Superior temporal gyrus (tissue), 1 donor: ENCODE results near the gene SLC25A30.
"Not testable (repeated sequence)": the region's sequence is repeated elsewhere in the genome, so short reads cannot be mapped to it uniquely, and the experiment has no call there.

Source experiments
- DNase-seq: peaks from one replicate; pipeline ENCODE4 v3.0.0-alpha.2; 2016; ENCODE audit errors: extremely low spot score

The SLC25A30 gene

DNA sequence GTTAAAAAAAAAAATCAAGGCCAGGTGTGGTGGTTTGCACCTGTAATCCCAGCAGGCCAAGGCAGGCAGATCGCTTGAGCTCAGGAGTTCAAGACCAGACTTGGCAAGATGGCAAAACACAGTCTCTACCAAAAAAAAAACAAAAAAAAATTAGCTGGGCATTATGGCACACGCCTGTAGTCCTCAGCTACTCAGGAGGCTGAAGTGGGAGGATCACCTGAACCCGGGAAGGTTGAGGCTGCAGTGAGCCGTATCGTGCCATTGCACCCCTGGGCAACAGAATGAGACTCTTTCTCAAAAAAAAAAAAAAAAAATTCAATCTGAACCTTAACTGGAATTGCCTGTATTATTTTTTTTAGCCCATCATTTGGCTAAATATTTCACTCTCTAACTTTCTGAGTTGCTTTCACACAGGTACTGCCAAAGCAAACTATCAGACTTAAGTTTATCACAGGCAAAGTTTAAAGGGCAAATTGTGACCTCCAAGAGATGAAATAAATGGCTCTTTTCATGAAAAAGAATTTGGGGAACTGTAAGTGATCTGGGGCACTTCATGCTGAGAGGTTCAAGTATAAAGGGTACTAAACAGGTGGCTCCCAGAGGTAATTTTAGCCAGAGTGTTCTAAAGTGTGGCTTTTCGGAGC lies 14.7 kb upstream of the SLC25A30 start:
- DNase-seq, result no peak

DNA sequence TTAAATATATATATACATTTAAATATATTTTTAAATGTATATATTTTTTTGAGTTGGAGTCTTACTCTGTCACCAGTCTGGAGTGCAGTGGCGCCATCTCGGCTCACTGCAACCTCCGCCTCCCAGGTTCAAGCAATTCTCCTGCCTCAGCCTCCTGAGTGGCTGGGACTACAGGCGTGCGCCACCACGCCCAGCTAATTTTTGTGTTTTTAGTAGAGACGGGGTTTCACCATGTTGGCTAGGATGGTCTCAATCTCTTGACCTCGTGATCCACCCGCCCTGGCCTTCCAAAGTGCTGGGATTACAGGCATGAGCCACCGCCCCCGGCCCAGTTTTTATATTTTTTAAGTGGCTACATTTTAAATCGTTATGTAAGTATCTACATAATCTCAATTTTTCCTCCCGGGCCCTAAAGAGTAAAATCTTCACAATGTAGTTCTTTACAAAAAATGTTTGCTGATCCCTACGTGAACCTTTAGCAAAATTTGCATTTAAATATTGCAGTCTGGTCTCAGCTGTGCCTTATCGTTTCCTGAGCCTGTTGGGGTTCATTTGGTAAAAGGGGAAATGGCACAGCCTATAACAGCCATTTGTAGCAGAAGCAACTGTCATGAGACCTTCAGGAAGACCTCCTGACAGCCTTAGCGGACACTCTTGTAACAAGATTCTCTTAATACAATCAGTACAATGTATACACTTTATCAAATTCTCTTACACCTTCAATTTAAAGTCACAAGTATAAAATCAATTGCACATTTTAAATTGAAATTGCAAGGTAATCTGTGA lies 8.1 kb upstream of the SLC25A30 start:
- not testable (repeated sequence) for DNase-seq

DNA sequence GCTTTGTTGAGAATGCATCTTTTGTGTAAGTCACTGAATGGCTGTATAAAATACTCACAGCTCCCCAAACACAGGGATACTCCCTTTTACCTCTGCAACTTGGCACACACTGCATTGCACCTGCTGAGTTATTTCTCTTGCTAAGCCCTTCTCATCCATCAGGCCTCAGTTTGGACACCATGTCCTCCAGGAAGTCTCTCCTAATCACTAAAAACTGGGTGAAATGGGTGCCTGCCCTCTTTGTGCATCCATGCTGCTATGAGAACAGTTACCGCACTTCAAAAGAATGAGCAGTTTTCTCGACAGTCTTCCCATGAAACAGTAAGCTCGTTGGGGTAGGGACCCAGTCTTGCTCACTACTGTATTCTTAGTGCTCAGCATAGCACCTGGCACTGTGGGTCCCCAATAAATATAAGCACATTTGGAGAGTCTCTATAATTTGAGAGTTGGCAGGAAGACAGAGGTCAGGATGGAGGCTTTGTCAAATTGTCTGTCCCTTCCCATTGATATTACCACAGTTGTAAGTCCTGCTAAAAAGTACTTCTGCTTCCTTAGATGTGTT lies 4.6 kb upstream of the SLC25A30 start:
- no peak for DNase-seq

DNA sequence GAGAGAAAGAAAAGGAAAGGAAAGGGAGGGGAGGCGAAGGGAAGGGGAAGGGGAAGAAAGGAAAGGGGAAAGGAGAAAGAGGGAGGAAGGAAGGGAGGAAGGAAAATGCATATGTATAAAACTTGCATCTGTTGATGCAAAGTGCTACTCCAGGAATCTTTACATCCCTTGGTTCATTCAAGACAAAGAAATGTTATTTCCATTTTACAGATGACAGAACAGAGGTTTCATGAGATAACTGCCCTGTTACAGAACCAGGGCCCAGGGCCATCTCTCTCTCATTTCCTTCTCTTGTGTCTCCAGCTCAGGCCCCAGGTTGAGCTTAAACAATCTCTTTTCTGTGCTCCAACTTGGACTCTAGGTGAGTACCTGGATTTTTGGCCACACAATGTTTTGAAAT lies 1.8 kb upstream of the SLC25A30 start:
- no peak for DNase-seq

DNA sequence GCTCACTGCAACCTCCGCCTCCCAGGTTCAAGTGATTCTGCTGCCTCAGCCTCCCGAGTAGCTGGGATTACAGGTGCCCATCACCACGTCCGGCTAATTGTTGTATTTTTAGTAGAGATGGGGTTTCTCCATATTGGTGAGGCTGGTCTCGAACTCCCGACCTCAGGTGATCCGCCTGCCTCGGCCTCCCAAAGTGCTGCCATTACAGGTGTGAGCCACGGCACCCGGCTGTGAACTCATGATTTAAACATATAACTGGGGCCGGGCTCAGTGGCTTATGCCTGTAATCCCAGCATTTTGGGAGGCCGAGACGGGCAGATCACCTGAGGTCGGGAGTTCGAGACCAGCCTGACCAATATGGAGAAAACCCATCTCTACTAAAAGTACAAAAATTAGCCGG lies 1.2 kb upstream of the SLC25A30 start:
- DNase-seq, result not testable (repeated sequence)

DNA sequence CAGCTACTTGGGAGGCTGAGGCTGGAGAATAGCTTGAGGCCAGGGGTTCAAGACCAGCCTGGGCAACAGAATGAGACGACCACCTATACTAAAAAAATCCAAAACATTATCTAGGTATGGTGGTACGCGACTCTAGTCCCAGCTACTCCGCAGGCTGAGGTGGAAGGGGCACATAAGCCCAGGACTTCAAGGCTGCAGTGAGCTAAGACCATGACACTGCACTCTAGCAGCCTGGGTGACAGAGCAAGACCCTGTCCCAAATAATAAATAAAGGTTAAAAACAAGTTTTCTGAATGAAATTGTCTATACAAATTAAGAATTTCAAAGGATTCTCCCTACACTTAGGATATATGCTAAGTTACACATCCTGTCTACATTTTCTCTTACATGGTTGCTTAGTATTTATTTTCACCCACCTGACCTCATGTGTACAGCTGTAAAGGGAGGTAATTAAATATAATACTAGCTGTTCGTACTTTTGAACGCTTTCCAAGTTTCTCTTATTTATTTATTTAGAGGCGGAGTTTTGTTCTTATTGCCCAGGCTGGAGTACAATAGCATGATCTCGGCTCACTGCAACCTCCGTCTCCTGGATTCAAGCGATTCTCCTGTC lies 1.6 kb downstream of the SLC25A30 start:
- no peak for DNase-seq

DNA sequence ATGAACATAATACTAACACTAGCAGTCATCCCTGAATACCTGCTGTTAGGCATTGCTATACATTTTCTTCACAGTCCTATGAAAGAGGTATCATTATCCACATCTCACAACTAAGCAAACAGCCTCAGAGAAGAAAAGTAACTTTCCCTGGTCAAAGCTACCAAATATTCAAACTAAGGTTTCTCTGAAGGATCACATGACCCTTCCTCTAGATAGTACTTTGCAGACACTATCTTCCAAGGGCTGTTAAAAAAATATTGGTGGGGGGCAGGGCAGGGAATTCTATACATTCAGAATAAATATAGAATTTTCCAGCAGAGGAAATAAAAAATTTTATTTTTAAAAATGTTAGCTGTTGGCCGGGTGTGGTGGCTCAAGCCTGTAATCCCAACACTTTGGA lies 3.1 kb downstream of the SLC25A30 start:
- DNase-seq, result no peak

DNA sequence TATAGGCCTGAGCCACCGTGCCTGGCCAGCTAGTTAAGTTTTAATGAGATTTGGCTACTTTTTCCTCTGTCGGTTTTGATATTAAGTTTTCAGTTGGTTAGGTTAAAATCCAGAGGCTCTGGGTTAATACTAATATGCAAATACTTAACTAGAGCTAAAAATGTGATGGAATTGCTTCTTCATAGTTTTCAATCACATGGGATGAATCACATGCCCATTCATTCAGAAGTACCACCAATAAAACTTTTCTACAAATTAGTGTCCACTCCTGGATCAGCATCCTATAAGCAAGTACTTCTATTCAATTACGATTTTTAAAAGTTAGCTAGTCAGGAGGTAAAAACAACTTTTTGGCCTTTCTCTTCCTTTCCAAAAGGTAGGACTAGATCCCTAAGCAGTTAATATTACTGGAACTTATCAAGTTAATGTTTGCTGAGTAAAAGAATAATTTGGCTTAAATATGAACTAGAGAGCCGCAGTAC lies 4.3 kb downstream of the SLC25A30 start:
- no peak for DNase-seq

DNA sequence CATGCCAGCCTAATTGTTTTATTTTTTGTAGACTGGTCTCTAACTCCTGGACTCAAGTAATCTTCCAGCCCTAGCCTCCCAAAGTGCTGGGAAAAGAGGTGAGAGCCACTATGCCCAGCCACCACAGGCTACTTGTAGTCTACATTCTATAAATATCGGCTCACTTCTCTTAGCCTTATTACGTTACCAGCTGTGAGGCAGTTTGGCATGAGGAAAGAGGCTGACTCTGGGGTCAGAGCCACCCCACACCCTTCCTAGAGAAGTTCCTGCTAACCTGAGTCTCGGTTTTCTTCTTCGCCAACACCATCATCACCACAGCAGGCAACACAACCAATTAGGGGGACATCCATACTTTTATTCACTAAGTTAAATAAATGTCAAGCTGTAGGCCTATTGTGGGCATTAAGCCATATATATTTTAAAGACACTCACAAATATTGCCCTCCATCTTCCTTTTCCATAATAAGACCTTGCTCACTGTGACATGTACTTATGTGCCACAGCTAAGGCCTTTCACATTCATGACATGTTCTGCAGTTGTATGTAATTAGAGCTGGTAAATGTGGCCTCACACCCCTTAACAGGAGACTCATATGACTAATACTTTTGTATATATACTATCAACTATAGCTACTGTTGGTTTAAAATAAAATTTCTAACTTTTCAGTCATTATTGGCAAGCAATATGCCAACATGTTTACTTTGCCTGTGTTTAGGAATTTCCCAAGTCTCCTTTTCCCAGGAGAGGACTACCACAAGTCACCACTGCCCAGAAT lies 5.7 kb downstream of the SLC25A30 start:
- DNase-seq, result no peak

DNA sequence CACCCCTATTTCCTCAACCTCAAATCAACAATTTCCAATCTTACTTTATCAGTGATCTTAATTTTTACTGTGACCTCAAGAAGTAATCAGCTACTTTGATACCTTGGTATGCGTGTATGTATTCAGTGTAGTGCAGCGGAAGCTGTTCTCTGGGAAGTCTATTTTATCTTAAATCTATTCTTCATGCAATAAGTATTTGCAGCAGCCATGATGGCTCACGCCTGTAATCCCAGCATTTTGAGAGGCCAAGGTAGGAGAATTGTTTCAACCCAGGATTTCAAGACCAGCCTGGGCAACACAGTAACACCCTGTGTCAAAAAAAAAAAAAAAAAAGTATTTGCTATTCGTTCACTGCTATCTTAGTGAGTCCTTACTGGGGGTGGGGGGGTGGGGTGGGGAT lies 6.5 kb downstream of the SLC25A30 start:
- DNase-seq, result no peak

DNA sequence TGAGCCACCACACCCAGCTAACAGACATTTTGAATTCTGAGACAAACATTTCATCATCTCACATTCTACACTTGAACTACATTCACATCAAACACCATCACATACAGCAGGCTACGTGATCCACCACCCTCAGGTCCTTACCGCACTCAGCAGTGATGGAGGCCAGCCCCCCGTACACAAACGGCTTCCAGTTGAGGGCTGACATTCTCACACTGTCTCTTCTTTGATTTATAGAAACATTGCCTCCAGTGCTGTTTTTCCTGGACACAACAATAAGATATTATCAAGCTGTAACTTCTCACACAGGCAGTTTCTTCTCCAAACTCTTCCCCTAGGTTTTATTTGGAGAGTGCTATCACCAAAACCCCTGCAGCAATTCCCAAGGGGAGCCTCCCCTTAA lies 7.0 kb downstream of the SLC25A30 start:
- DNase-seq, result no peak

DNA sequence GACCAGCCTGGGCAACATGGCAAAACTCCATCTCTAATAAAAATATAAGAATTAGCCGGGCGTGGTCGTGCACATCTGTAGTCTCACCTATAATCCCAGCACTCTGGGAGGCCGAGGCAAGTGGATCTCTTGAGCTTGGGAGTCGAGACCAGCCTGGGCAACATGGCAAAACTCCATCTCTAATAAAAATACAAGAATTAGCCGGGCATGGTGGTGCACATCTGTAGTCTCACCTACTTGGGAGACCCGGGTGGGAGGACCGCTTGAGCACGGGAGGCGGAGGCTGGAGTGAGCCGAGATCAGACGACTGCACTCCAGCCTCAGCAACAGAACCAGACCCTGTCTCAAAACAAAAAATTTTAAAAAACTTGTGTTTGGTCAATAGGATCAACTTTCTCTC lies 7.7 kb downstream of the SLC25A30 start:
- no peak for DNase-seq

DNA sequence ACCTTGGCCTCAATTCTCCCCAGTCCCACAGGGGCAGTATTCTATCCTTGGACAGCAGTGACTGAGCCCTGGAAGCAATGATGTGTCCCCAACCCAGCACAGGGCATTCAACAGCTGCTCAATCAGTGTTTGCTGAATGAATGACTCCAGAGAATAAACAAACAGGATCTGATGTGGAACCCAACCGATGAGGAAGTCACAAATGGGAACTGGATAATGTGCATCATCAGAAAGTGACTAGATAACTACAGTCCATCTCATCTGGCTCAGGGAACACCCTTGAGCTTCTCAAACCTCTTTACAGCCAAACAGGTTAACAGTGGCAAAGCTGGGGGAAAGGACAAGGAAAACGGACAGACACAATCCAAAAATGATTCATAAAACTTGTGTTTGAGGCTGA lies 8.2 kb downstream of the SLC25A30 start:
- DNase-seq, result no peak

DNA sequence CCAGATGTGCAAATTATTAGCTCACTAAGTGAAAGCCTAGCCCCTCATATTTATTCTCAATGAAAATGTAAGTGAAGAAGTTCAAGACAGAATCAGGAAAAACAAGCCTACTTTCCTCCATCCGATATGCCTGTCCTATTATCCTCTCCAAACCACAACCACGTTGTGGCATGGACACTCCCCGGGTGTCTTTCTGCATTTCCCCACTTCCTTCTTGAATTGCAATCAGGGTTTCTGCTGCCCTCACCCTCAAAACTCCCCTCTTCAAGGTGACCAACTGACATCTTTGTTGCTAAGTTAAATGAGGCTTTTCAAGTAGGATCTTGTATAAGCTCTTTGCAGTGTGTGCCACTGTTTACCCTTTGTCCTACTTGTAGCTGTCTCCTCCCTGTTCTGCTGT lies 11.8 kb downstream of the SLC25A30 start:
- no peak for DNase-seq

DNA sequence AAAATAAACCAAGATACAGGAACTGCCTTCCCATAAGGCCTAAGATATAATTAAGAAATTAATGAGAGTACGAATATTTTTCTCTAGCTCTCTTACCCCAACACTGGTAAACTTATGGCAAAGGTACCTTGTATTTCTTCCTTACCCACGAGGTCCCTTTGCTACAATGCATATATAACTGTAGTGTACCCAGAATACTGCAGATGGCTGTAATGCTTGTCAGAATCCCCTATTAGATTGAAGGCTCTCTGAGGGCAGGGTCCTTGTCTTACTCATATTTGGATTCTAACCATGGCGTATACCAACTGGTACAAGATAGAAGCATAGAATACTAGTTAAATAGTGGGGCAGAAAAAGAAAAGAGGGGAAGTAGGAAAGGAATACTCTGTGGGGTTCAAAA lies 15.1 kb downstream of the SLC25A30 start:
- no peak for DNase-seq

DNA sequence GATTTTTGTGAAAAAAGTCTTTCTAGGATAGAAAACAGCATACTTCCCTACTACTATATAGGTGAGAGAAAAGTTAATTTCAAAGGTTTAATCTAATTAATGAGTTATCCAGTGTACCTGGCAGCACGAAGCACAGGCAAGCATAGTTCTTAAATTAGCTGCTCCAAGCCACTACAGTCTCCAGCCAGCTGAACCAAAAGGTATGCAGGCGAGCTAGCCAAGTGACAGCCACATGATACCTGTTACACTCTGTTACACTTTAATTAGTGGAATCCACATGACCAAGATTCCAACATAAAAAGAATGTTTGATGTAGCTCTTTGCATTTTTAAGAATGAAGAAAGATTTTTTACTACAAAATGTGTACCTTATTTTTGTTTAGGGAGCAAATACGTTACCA lies 15.5 kb downstream of the SLC25A30 start:
- DNase-seq, result no peak

DNA sequence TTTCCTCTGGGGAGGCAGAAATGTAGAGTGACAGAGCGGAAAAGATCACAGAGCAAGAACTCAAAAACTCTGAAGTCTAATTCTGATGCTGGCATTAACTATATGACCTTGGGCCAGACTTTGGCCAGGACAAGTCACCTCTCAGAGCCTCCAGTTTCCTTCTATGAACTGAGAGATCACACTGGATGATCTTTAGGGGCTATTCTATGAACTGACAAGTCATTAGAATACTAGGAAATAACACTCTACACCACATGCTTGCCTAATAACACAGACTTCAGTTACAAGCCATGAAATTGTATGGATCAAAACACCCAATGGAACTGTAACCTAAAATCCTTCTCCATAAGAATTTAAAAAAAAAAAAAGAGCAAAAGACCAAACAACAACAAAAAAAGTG lies 16.9 kb downstream of the SLC25A30 start:
- DNase-seq, result peak; percentile 2

DNA sequence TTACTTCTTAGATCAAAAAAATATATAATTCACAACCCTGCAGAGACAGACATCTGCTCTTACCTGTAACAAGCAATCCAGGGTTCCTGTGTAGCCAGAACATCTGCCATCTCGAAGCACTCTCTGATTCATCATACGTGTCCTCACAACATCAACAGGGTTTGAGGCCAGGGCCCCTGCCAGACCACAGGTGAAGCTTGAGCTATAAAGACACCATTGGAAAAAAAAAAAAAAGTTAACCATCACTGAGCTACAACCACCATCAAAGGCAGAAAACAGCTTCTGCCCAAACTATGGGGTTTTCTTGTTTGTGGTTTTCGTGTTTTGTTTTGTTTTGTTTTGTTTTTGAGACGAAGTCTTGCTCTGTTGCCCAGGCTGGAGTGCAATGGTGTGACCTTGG lies 19.3 kb downstream of the SLC25A30 start:
- DNase-seq, result no peak

DNA sequence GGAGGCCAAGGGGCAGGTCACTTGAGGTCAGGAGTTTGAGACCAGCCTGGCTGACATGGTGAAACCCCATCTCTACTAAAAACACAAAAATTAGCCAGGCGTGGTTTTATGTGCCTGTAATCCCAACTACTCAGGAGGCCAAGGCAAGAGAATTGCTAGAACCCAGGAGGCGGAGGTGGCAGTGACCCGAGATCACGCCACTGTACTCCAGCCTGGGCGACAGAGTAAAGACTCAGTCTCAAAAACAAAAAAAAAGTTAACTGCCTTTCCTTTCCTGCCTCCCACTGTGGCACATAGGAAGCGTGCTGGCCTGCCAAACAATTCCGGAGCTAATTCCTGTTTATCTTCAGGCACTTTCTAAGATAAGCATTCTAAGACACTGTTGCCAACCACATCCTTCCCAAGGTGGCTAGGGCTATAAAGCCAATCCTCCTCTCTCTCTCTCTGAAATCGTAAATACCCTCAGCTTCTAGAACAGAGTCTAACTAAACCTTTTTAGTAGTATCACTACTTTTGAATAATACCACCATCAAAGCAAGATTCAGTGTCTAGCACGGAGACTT lies 21.6 kb downstream of the SLC25A30 start:
- no peak for DNase-seq

DNA sequence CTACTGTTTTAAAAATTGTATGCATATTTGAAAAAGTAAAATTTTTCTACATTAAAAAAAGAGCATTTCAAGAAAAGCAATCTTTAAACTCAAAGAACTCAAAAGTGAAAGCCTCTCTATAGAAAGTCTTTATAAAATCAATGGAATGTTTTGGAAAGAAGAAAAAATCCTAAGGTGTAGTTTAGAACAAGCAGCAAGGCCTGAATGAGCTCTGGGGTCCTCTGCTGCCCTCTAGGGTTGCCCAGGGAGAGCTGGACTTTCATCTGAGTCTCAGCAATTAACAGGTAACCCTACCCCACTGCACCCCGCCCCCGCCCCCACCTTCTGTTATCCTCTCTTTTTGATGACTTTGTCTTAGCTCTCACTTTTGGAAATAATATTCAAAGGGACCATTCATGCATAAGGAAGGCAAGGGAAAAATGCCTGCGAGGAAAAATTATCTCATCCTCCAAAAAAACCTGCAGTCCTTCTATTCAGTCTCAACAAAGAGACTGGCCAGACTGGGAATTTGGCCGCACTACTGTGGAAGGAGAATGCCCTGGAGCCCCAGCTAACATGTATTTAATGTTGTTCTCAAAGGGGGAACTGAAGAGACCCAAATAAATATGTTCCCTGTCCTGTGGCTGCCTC lies 24.1 kb downstream of the SLC25A30 start:
- DNase-seq, result no peak

DNA sequence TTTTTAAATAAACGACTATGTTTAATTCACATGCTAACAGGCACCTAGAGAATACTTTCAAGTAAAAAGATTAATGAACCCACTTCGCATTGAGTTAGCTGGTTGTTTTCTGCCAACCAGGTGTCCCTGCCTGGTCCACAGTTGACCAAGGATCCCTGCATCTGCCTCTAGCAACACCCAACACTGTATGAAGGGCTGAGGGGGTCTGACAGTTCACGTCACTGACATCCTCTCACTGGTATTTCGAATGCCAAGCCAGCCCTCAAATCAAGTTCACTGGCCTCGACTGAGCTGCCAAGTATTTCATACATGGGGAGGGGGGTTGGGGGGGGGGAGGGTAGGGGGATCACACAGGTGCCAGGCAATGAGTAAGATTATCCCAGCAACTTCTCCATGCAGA lies 25.4 kb downstream of the SLC25A30 start:
- DNase-seq, result no peak
